ENCODE measurements around the gene TACC2.

The TACC2 gene

DNA sequence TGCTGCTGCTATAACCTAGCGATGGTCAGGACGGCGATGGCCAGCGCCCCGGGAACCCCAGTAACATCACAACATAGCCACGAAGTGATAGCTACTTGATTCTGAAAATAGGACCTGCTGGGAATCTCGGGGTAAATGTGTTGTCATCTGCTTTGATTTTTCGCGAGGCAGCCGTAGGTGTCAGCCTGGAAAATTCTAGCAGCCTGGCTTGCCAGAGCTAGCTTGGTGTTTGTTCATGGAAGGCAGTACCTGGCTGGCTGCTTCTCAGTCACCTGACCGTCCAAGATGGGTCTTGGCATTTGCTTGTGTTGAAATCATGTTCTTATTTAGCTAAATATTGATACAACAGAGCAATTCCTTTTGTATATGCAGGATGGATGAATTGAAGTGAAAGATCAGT is 199.7 kb downstream of the TACC2 start:
- DNase-seq (ENCODE audit: insufficient read length, low spot score), result no peak
- TF ChIP-seq, protein P1, sequence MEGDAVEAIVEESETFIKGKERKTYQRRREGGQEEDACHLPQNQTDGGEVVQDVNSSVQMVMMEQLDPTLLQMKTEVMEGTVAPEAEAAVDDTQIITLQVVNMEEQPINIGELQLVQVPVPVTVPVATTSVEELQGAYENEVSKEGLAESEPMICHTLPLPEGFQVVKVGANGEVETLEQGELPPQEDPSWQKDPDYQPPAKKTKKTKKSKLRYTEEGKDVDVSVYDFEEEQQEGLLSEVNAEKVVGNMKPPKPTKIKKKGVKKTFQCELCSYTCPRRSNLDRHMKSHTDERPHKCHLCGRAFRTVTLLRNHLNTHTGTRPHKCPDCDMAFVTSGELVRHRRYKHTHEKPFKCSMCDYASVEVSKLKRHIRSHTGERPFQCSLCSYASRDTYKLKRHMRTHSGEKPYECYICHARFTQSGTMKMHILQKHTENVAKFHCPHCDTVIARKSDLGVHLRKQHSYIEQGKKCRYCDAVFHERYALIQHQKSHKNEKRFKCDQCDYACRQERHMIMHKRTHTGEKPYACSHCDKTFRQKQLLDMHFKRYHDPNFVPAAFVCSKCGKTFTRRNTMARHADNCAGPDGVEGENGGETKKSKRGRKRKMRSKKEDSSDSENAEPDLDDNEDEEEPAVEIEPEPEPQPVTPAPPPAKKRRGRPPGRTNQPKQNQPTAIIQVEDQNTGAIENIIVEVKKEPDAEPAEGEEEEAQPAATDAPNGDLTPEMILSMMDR (IDR thresholded peaks at IDR 0.05; ENCODE audit: insufficient read depth, missing control alignments), result no peak
- no peak for FAIRE-seq

DNA sequence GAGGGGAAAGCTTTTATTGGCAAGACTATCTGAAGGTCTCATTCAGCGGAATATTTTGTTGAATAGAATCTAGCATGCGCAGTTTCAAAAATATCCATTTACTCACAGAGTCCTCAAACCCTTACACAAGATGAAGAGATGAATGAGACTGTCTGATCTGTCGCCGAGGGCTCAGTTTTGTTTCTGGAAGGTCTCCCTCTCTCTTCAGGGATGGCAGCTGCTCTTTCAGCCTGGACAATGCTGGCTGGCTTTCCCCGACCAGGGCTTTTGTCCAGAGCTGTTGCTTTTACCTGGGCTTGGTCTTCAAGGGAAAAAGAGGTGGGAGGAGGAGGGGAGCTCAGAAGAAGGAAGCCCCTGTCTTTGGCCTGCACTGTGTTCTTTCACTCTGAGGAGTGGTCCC is 200.2 kb downstream of the TACC2 start:
- DNase-seq (ENCODE audit: insufficient read length, low spot score), result no peak
- FAIRE-seq, result no peak
- TF ChIP-seq, protein P1 (IDR thresholded peaks at IDR 0.05; ENCODE audit: insufficient read depth, missing control alignments), result no peak

DNA sequence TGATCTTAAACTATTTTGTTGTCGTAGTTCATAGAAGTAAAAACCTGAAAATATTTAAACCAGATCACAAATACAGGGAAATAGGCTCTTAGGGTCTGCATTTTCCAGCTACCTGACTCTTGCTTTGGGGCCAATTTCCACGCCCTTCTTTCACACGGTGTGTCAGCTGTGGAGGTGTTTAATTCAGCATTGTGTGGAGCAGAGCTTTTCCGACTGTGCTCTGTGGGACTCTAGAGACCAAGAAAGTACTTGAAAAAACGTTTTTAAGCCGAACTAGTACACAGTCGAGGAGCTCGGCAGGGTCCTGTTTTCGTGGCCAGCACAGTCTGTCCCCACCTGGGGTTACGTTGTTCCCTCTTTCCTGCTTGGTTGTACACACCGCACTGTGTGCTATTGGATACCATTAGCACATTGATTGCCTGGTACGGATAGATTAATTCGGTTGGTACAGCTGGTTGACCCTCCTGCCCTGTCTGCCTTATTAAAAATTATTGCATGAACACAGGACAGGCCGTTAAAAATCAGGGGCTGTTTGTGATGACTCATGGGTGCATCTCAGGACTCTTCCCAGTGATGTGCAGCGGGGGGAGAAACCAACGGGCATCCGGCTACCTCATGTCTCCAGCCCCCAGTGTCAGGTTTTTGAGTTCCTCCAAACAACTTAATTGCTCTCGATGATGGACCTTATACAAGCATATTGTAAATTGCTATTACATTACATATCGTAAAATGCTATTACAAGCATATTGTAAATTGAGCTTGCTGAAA is 201.4 kb downstream of the TACC2 start:
- TF ChIP-seq, protein P1 (IDR thresholded peaks at IDR 0.05; ENCODE audit: insufficient read depth, missing control alignments), result no peak
- DNase-seq (ENCODE audit: insufficient read length, low spot score), result no peak
- FAIRE-seq, result no peak

DNA sequence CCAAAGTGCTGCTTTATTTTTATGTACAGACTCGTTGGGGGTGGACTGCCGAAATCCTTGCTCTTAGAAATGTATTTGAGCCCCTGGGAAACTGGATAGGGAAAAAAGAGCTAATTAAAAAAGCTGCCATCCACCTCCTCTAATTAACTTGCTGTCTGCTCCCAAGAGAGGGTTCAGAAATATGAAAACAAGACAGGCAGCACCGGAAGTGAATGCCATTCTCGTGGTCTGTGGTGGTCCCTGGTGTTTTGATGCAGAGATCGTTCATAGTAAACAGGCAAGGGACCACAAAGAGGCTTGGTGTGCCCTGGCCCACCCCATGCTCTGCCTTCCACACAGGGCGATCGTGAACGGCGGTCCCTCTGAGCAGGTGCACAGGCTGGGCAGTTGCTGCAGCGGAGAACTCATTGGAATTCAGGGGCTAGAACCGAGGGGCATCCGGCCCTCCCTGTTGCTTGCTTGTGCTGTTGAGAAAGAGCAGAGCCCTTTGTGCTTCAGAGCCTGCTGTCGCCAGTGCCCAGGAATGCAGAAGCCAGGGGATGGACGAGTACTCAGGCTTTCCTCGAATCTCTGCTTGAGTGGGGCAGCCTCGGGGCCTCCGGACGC is 203.1 kb downstream of the TACC2 start:
- FAIRE-seq, result no peak

DNA sequence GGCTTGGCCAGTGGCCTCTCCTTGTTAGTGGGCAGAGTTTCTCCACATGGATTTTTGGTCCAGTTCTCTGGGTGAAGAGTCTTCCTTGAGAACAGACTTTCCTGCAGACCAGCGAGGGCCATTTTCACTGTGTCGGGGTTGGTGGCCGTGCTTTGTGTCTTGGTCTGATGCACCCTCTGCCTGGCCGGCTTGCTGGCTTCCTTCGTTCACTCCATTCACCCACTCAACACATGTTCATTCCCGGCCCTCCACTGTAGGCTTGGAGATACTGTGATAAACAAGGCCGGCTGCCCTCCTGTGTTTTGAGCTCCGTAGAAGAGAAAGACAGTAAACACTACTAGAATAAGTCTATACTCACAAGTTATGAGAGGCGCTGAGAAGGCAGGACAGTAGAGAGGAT is 205.3 kb downstream of the TACC2 start:
- TF ChIP-seq, protein P1 (IDR thresholded peaks at IDR 0.05; ENCODE audit: insufficient read depth, missing control alignments), result no peak
- no peak for DNase-seq (ENCODE audit: insufficient read length, low spot score)
- FAIRE-seq, result no peak

More for the DNA sequence above, 203.1 kb downstream of the TACC2 start:
- TF ChIP-seq, protein P1 (IDR thresholded peaks at IDR 0.05; ENCODE audit: insufficient read depth, missing control alignments), result no peak
- no peak for DNase-seq (ENCODE audit: insufficient read length, low spot score)

DNA sequence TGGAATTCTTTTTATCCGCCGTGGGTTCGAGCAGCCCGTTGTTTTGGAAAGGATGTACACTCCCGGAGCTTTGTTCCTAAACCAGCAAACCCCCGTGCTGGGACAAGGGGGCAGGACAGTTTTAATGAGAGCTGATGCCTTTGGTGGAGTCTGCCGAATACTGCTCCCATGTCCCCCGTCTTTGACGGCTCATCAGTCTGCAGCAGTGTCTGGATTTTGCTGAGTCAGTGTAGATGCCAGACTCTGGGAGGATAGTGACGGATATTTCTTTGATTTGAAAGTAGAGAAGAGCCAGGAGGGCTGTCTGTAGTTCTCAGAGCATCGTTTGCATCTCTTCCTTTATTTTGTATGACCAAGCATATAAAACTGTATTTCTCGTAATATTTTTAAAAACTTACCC is 207.3 kb downstream of the TACC2 start:
- no peak for DNase-seq (ENCODE audit: insufficient read length, low spot score)
- TF ChIP-seq, protein P1 (IDR thresholded peaks at IDR 0.05; ENCODE audit: insufficient read depth, missing control alignments), result no peak
- no peak for FAIRE-seq

DNA sequence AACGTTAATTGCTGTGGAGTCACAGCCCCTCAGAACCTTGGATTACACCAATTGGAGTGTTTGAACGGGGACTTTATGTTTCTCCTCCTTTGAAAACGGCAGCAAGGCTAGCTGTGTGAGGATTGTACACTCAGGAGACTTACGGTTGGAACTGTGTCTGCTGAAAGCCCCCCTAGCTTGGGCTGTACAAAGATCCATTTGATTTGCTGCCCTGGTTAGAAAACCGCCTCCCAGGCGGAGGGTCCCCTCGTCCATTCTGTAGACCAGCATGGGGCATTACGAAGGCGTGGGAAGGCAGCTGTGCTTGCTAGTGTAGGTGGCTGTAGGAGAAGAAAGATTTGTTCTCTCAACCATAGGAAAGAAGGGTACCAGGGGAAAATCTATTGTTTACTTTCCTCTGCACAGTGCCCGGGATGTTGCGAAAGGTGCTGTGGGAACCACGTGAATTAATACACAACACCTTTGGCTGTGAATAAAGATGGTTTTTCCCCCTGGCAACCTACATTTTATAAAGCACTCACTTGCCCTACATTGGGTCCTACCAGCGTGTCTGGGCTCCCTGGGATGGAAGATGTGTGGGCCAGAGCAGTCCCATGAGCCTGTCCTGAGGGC is 208.8 kb downstream of the TACC2 start:
- FAIRE-seq, result no peak
- no peak for DNase-seq (ENCODE audit: insufficient read length, low spot score)

More for the DNA sequence above, 208.8 kb downstream of the TACC2 start:
- TF ChIP-seq, protein P1 (IDR thresholded peaks at IDR 0.05; ENCODE audit: insufficient read depth, missing control alignments), result no peak

All from D721Med (cell line).